Activated CD8-positive, alpha-beta memory T cell treated with anti-CD3 and anti-CD28 coated beads for 4 hours (primary cell): ENCODE data around the gene SCP2D1.

Source experiments
- DNase-seq, 2 donors: peaks; one replicate each; pipeline ENCODE4 v3.0.0-alpha.2; 2020; ENCODE audit warnings: low read depth in 2 of 2

Gene SCP2D1

GRCh38 chr20:18811904-18812303 is 1.7 kb upstream of the SCP2D1 start:
- no peak for DNase-seq

GRCh38 chr20:18815194-18815942 is 1.8 kb downstream of the SCP2D1 start:
- no peak for DNase-seq

- no peak for DNase-seq
Measured at GRCh38 chr20:18822832-18823231, 9.2 kb downstream of the SCP2D1 start.

- no peak for DNase-seq
Measured at GRCh38 chr20:18831830-18832499, 18.4 kb downstream of the SCP2D1 start.

- no peak for DNase-seq
Measured at GRCh38 chr20:18832546-18833200, 19.1 kb downstream of the SCP2D1 start.

GRCh38 chr20:18835466-18836256 is 22.1 kb downstream of the SCP2D1 start:
- no peak for DNase-seq

GRCh38 chr20:18837718-18838117 is 24.1 kb downstream of the SCP2D1 start:
- DNase-seq = no peak

GRCh38 chr20:18839507-18840247 is 26.1 kb downstream of the SCP2D1 start:
- DNase-seq = no peak

GRCh38 chr20:18840248-18840645 is 26.7 kb downstream of the SCP2D1 start:
- no peak for DNase-seq

- DNase-seq = no peak
Measured at GRCh38 chr20:18845017-18845416, 31.4 kb downstream of the SCP2D1 start.

GRCh38 chr20:18847226-18847755 is 33.7 kb downstream of the SCP2D1 start:
- DNase-seq = no peak

GRCh38 chr20:18849131-18849530 is 35.5 kb downstream of the SCP2D1 start:
- no peak for DNase-seq

- DNase-seq = no peak
Measured at GRCh38 chr20:18851629-18852028, 38.0 kb downstream of the SCP2D1 start.

GRCh38 chr20:18852318-18852717 is 38.7 kb downstream of the SCP2D1 start:
- no peak for DNase-seq

- no peak for DNase-seq
Measured at GRCh38 chr20:18853216-18853615, 39.6 kb downstream of the SCP2D1 start.

- DNase-seq = no peak
Measured at GRCh38 chr20:18853946-18854646, 40.5 kb downstream of the SCP2D1 start.

GRCh38 chr20:18855882-18856281 is 42.3 kb downstream of the SCP2D1 start:
- DNase-seq = no peak

- no peak for DNase-seq
Measured at GRCh38 chr20:18856873-18857272, 43.3 kb downstream of the SCP2D1 start.

- no peak for DNase-seq
Measured at GRCh38 chr20:18857640-18858039, 44.1 kb downstream of the SCP2D1 start.

- no peak for DNase-seq
Measured at GRCh38 chr20:18858816-18859215, 45.2 kb downstream of the SCP2D1 start.
